Smooth muscle cell (in vitro differentiated cells): Measurements from ENCODE around the gene TSC2. TPM values are rescaled to one million over a fixed set of nuclear protein-coding genes. Genes with fewer than 3 reads are reported as not detected.

Source experiments
- DNase-seq: peaks from one replicate; lab custom pipeline; 2025; ENCODE audit not compliant: unreplicated experiment; lab: John Stamatoyannopoulos, UW
- H2AFZ ChIP-seq: fragments of 200-600 bp; sonication (generic); 2 replicates; pipeline ENCODE4 v1.6.0; 2016; ENCODE audit warnings: antibody characterized with exemption, low read depth, mild to moderate bottlenecking
- H3F3A ChIP-seq: fragments of 200-600 bp; sonication (generic); 2 replicates; pipeline ENCODE4 v1.6.0; 2017; ENCODE audit warnings: antibody characterized with exemption, low read depth
- H3K27ac ChIP-seq: fragments of 200-600 bp; sonication (generic); 2 replicates; pipeline ENCODE4 v1.5.1; 2016; ENCODE audit warnings: low read depth, mild to moderate bottlenecking
- H3K27me3 ChIP-seq: fragments of 200-600 bp; sonication (generic); 2 replicates; pipeline ENCODE4 v1.6.1; 2016; ENCODE audit warnings: low read depth, mild to moderate bottlenecking
- H3K36me3 ChIP-seq: fragments of 200-600 bp; sonication (generic); 2 replicates; pipeline ENCODE4 v1.5.1; 2016; ENCODE audit warnings: low read depth
- H3K4me1 ChIP-seq: fragments of 200-600 bp; sonication (generic); 2 replicates; pipeline ENCODE4 v1.5.1; 2016; ENCODE audit warnings: low read depth
- H3K4me2 ChIP-seq: fragments of 200-600 bp; sonication (generic); 2 replicates; pipeline ENCODE4 v1.6.0; 2016; ENCODE audit warnings: mild to moderate bottlenecking
- H3K4me3 ChIP-seq: fragments of 200-600 bp; sonication (generic); 2 replicates; pipeline ENCODE4 v1.5.1; 2016; ENCODE audit warnings: mild to moderate bottlenecking
- H3K79me2 ChIP-seq: fragments of 200-600 bp; sonication (generic); 2 replicates; pipeline ENCODE4 v1.6.0; 2016; ENCODE audit warnings: low read depth, mild to moderate bottlenecking
- H3K9ac ChIP-seq: fragments of 200-600 bp; sonication (generic); 2 replicates; pipeline ENCODE4 v1.6.0; 2016; ENCODE audit warnings: low read depth
- H3K9me3 ChIP-seq: fragments of 200-600 bp; sonication (generic); replicated peaks from 2 replicates; pipeline ENCODE4 v1.5.1; 2016; ENCODE audit warnings: low read depth
- H4K20me1 ChIP-seq: fragments of 200-600 bp; sonication (generic); 2 replicates; pipeline ENCODE4 v1.6.0; 2016; ENCODE audit warnings: low read depth
- CTCF ChIP-seq: fragments of 200-600 bp; sonication (generic); IDR thresholded peaks from 2 replicates; pipeline ENCODE4 v1.5.1; 2017; ENCODE audit warnings: borderline replicate concordance, mild to moderate bottlenecking, antibody characterized with exemption; ENCODE audit not compliant: insufficient read depth, poor library complexity, severe bottlenecking
- WGBS: methylation state at CpG from one replicate; pipeline ENCODE4 v1.1.7; 2016; ENCODE audit warnings: low lambda C conversion rate; 5-methylcytosine and 5-hydroxymethylcytosine counted together
- polyA plus RNA-seq: library from polyadenylated mRNA; unstranded; fragments of >200 nt; fragmentation: Nextera tagmentation; extraction: Ambion mirVana; gene quantifications from 2 replicates; pipeline ENCODE4 v1.2.1, GENCODE V29; 2016
- total RNA-seq: library from RNA; depleted of rRNA; stranded (reverse); fragments of >200 nt; gene quantifications from 2 replicates; pipeline ENCODE4 v1.2.3, GENCODE V29; 2014

Gene TSC2
- total and polyA plus RNA-seq, 2 experiments from 2014 or later = 64.5 to 74.7 TPM

- Histone ChIP-seq H3K4me1 (peaks cover 23% of the 10 kb centered on the region), H3K4me3 (no peak overlapping the region), H4K20me1 (peaks cover 12% of the 10 kb centered on the region), H3K27ac (no peak overlapping the region), H3F3A (no peaks in the 10 kb centered on the region), H2AFZ (no peak overlapping the region), H3K79me2 (peaks cover 15% of the 10 kb centered on the region), H3K4me2 (peak overlapping the region; percentile 82), H3K27me3 (no peaks in the 10 kb centered on the region), H3K9ac (no peak overlapping the region), H3K9me3 (no peaks in the 10 kb centered on the region), H3K36me3 (no peaks in the 10 kb centered on the region)
- TF ChIP-seq CTCF = no peak
- DNase-seq = no peak
- 92% methylated on average over 12 of the region's 12 CpGs for WGBS
Measured at GRCh38 chr16:2024032-2024420, 23.8 kb upstream of the TSC2 start.

GRCh38 chr16:2025251-2025650 lies 22.5 kb upstream of the TSC2 start:
- TF ChIP-seq CTCF = no peak
- Histone ChIP-seq H3K36me3 (no peaks in the 10 kb centered on the region), H3K9ac (no peak overlapping the region), H3K27me3 (no peaks in the 10 kb centered on the region), H3K9me3 (no peaks in the 10 kb centered on the region), H3K4me3 (no peak overlapping the region), H3F3A (no peaks in the 10 kb centered on the region), H3K4me1 (peaks cover 18% of the 10 kb centered on the region), H2AFZ (no peak overlapping the region), H3K27ac (no peak overlapping the region), H4K20me1 (peaks cover 12% of the 10 kb centered on the region), H3K79me2 (peaks cover 15% of the 10 kb centered on the region), H3K4me2 (no peak overlapping the region)
- 91% methylated on average over 14 of the region's 14 CpGs for WGBS
- DNase-seq = no peak

- Histone ChIP-seq H3K79me2 (peaks cover 15% of the 10 kb centered on the region), H3K9me3 (no peaks in the 10 kb centered on the region), H3K4me1 (peaks cover 13% of the 10 kb centered on the region), H3F3A (no peaks in the 10 kb centered on the region), H3K27ac (no peak overlapping the region), H4K20me1 (peaks cover 12% of the 10 kb centered on the region), H3K4me2 (peak overlapping the region; percentile 83), H3K36me3 (no peaks in the 10 kb centered on the region), H3K4me3 (no peak overlapping the region), H3K27me3 (no peaks in the 10 kb centered on the region), H3K9ac (no peak overlapping the region), H2AFZ (no peak overlapping the region)
- no peak for TF ChIP-seq CTCF
- DNase-seq = no peak
- 85% methylated on average over 16 of the region's 16 CpGs for WGBS
Measured at GRCh38 chr16:2025878-2026460, 21.8 kb upstream of the TSC2 start.

GRCh38 chr16:2026461-2027023 lies 21.2 kb upstream of the TSC2 start, which contains the start of gene NHERF2:
Gene NHERF2, plus strand, starts transcription at chr16:2026902. Its CDS starts 104 bp downstream, at chr16:2027006.
- H3K4me2 ChIP-seq = peak within 1 kb of the TSS; percentile 98
- no peak for DNase-seq
- no peaks in the 10 kb centered on the region for H3K36me3 ChIP-seq
- no peaks in the 10 kb centered on the region for H3F3A ChIP-seq
- peak within 1 kb of the TSS; percentile 78 for H3K4me3 ChIP-seq
- peak within 1 kb of the TSS; percentile 43 for H3K9ac ChIP-seq
- peaks cover 13% of the 10 kb centered on the region for H3K4me1 ChIP-seq
- H3K9me3 ChIP-seq = no peaks in the 10 kb centered on the region
- H3K79me2 ChIP-seq = peaks cover 15% of the 10 kb centered on the region
- peaks cover 12% of the 10 kb centered on the region for H4K20me1 ChIP-seq
- no peak within 1 kb of the TSS for H2AFZ ChIP-seq
- WGBS = 55% methylated on average over 11 of the region's 59 CpGs
- TF ChIP-seq CTCF = no peak
- H3K27me3 ChIP-seq = no peaks in the 10 kb centered on the region
- peak within 1 kb of the TSS; percentile 45 for H3K27ac ChIP-seq
